ENCODE data around the gene C12orf75. TPM values are rescaled to one million over a fixed set of nuclear protein-coding genes. Genes with fewer than 3 reads are reported as not detected.

Gene C12orf75
- 100 to 1,000 TPM in 1 of 3 donors, 10 to 100 TPM in 2; 47.4 to 119 (median 81.7) TPM for total RNA-seq
- long read RNA-seq, donor 1, transcript C12orf75-208 (5 exons, 1,329 nt), result minor isoform, 5 of 54 reads
- long read RNA-seq, donor 1, transcript C12orf75-201 (6 exons, 1,366 nt), result major isoform, 45 of 54 reads
- long read RNA-seq, donor 1, partial matches to known transcripts, result 0 of 54 reads
- long read RNA-seq, donor 1, other reads (novel, unspliced or antisense), result 3 of 54 reads
- long read RNA-seq, donor 2, transcript C12orf75-201 (6 exons, 1,366 nt), result major isoform, 45 of 50 reads
- long read RNA-seq, donor 2, partial matches to known transcripts, result 1 of 50 reads
- long read RNA-seq, donor 2, other reads (novel, unspliced or antisense), result 2 of 50 reads

DNA sequence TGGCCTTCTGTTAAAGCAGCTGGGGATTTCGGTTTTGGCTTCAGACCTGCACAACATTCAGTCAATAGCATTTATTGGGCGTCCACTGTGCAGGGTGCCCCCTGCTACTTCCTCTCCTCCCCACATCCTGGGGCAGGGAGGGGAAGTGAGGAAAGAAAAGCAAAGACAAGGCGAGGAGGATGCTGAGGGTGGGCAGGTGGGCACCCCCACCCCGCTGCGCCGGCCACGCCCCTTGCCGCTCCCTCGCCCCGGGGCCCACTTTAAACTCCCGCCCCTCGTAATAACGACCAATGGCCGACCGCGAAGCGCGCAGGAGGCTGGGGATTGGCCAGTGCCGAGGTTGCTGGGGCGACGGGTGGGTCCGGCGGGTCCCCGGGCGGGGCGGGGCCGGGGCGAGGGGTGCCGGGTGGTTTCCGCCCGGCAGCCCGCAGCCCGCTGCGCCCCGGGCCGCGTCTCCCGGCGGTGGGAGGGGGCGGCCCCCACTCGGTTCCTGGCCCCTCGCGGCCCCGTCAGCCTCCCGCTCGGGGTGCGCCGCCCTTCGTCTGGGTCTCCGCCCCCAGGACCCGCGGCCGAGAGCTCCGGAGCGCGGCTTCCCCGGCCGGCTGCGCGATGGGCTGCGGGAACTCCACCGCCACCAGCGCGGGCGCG lies at the start of gene C12orf75:
Gene C12orf75 (plus strand): TSS at position 409 of the 648 bp plus-strand sequence. CDS start 201 bp downstream, at position 610.
- peak; percentile 92 for ATAC-seq
- H3K4me3 ChIP-seq, result peak within 1 kb of the TSS; percentile 55
- intact Hi-C loops (cut with DNase I, micrococcal nuclease), result no loop called here
- DNase-seq, result peak; percentile 82 to 90 (median 88)
- H3K36me3 ChIP-seq (ENCODE audit: low read depth), result no peaks in the 10 kb centered on the region
- TF ChIP-seq, protein P1, sequence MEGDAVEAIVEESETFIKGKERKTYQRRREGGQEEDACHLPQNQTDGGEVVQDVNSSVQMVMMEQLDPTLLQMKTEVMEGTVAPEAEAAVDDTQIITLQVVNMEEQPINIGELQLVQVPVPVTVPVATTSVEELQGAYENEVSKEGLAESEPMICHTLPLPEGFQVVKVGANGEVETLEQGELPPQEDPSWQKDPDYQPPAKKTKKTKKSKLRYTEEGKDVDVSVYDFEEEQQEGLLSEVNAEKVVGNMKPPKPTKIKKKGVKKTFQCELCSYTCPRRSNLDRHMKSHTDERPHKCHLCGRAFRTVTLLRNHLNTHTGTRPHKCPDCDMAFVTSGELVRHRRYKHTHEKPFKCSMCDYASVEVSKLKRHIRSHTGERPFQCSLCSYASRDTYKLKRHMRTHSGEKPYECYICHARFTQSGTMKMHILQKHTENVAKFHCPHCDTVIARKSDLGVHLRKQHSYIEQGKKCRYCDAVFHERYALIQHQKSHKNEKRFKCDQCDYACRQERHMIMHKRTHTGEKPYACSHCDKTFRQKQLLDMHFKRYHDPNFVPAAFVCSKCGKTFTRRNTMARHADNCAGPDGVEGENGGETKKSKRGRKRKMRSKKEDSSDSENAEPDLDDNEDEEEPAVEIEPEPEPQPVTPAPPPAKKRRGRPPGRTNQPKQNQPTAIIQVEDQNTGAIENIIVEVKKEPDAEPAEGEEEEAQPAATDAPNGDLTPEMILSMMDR (IDR thresholded peaks at IDR 0.05), result no peak
- H3K4me1 ChIP-seq (ENCODE audit: low read depth), result peaks cover 12% of the 10 kb centered on the region
- no peaks in the 10 kb centered on the region for H3K9me3 ChIP-seq

DNA sequence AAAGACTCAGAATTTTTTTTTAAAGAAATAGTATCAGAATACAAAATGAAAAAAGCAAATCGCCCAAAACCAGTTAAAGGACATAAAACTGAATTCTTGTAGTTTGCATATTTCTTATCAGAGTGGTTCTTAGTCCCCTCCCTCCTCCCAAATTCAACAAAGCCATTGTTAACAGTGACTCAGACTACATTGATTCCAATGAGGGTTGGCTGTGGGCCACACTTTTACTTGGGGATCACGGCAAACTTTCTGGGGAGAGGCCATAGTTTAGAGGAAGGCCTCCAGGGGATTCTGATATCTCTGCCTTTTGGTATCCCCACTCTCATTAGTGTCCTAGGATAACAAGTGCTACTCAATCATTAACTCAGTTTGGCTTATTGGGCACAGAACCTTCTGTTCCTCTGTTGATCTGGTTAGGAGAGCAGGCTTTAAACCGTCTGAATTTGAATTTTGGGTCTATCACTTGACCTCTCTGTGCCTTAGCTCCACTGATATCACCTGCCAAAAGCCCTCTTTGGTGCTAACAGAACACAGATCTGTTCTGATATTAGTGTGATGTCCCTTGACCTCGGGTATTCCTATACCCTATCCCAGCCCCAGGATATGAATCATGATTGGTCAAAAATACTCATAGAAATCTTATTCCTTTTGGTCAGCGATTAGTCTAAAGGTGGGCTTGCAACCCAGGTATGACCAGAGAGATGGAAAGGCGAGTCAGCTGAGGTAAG lies 49.4 kb upstream of the C12orf75 start:
- Histone ChIP-seq H3K36me3 (ENCODE audit: low read depth) (no peaks in the 10 kb centered on the region), H3K9me3 (no peaks in the 10 kb centered on the region), H3K4me1 (ENCODE audit: low read depth) (peaks cover 5% of the 10 kb centered on the region), H3K4me3 (no peak overlapping the region)
- intact Hi-C loops (cut with DNase I, micrococcal nuclease), result no loop called here
- TF ChIP-seq, protein P1 (IDR thresholded peaks at IDR 0.05), result no peak
- DNase-seq (peak in 1 of 3 donors; percentile 15), ATAC-seq (peak; percentile 47)

DNA sequence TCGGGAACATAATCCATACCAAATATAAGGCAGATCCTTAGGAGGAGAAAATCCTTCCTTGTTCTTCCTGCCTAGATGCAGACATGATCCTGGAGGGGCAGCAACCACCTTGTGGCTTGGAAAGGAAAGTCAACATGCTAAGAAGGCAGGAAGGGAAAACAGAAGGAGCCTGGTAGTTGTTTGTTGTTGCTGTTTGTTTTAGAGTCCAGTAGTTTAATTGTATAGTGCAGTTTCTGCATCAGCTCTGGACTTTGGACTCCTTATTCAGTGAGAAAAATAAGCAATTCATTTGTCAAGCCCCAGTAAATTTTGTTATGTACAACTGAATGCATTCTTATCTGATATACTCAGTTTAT lies 48.8 kb upstream of the C12orf75 start:
- ATAC-seq (peak; percentile 81), DNase-seq (peak in 1 of 3 donors; percentile 23)
- Histone ChIP-seq H3K4me3 (no peak overlapping the region), H3K4me1 (ENCODE audit: low read depth) (peaks cover 5% of the 10 kb centered on the region), H3K36me3 (ENCODE audit: low read depth) (no peaks in the 10 kb centered on the region), H3K9me3 (no peaks in the 10 kb centered on the region)
- TF ChIP-seq, protein P1 (IDR thresholded peaks at IDR 0.05), result peak; percentile 25
- intact Hi-C loops (cut with DNase I, micrococcal nuclease), result no loop called here

DNA sequence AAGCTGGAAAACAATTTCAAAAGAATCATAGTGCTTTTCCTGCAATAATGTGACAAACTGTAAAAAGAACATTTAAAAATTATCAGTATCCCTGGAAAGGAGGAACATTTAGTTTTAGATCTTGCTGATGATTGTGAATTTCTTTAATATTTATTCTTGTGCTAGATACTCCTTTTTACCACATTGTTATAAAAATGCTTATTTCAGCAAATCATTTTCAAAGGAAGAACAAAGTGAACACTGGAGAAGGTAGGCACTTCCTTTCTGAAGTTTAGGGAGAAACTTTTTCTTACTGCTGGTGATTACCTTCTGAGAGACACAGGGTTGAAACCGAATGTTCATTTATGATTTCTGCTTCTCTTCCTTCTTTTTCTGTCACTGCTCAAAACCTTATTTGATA lies 45.1 kb upstream of the C12orf75 start:
- intact Hi-C loops (cut with DNase I, micrococcal nuclease), result no loop called here
- DNase-seq, result no peak
- H3K36me3 ChIP-seq (ENCODE audit: low read depth), result no peaks in the 10 kb centered on the region
- H3K4me3 ChIP-seq, result no peak overlapping the region
- TF ChIP-seq, protein P1 (IDR thresholded peaks at IDR 0.05), result no peak
- H3K4me1 ChIP-seq (ENCODE audit: low read depth), result peaks cover 5% of the 10 kb centered on the region
- H3K9me3 ChIP-seq, result no peaks in the 10 kb centered on the region
- no peak for ATAC-seq

DNA sequence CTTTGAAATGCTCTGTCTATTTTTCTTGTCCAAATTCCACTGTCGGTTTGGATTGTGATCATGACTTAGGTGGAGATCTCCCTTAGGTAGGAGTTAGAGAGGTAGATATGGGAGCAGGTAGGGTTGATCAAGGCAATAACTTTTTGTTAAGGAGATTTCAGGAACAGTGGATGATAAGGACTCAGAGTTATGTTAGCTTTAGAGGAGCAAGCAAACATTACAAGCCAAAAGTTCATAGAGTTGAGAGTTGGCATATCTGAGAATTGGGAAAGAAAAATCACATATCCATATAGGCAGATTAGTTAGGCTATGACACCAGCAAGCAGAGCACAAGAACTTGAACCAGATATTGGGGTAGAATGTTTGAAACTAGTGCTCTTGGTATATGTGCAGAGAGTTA lies 43.1 kb upstream of the C12orf75 start:
- TF ChIP-seq, protein P1 (IDR thresholded peaks at IDR 0.05), result no peak
- DNase-seq, result no peak
- H3K4me3 ChIP-seq, result no peak overlapping the region
- intact Hi-C loops (cut with DNase I, micrococcal nuclease), result no loop called here
- ATAC-seq, result no peak
- no peaks in the 10 kb centered on the region for H3K36me3 ChIP-seq (ENCODE audit: low read depth)
- H3K4me1 ChIP-seq (ENCODE audit: low read depth), result no peaks in the 10 kb centered on the region
- H3K9me3 ChIP-seq, result no peaks in the 10 kb centered on the region

Measured in mucosa of descending colon (tissue), 3 donors.